Measurements from ENCODE around the gene ZC3H7A. TPM values are rescaled to one million over a fixed set of nuclear protein-coding genes. Genes with fewer than 3 reads are reported as not detected.

Gene ZC3H7A
- total and polyA plus RNA-seq, 2 of the 4 experiments (the other 2 are of a cell fraction), result 22.2 to 53.9 TPM

DNA sequence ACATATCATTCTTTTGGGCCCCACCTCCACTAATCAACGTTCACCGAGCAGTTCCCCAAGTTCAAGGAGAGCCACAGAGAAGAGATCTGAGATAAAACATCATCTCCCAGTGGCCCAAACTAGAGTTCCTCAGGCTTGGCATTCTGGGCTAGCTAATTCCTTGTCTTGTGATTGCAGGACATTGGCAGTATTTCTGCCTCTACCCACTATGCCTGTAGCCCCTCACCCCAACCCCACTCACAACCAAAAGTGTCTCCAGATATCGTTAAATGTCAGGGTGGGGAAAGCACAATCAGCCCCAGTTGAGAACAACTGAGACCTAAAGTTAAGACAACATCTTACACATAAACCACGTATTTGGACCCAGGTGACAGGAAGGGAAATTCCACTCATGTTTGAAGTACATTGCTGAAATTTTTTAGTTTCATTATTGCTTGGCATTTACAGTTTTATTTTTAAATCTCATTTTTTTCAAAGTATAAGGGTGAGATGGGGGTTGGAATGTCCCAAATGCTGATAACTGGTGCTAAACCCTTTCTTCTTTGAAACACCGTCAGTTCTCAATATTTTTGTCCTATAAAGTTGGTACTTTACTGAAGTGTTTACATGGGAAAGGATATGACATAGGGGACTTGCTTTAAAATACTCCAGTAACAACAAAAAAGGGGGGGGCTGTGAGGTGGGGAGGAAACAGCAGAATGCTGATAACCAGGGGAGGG, 13.6 kb downstream of the ZC3H7A start:
- Histone ChIP-seq H3K27me3 (ENCODE audit: control insufficient read depth, insufficient read depth, low read length) (no peaks in the 10 kb centered on the region), H4K20me1 (ENCODE audit: insufficient read depth, low read length) (peaks cover 17% of the 10 kb centered on the region), H4K8ac (ENCODE audit: low read depth in 2 of 2, low read length in 2 of 2) (peak overlapping the region; percentile 30 to 95; a peak in 3 of 4 replicates), H2AFZ (replicated peaks; ENCODE audit: low read length, poor library complexity) (peak overlapping the region; percentile 63), H2AK5ac (ENCODE audit: low read depth, low read length) (peak overlapping the region; percentile 93), H3K9me1 (ENCODE audit: insufficient read depth, low read length) (peaks cover 11% of the 10 kb centered on the region), H3K14ac (replicated peaks; ENCODE audit: low read depth, low read length) (peak overlapping the region; percentile 95), H2AK9ac (replicated peaks; ENCODE audit: low read depth, low read length, poor library complexity) (peak overlapping the region; percentile 94), H2BK120ac (ENCODE audit: low read depth, low read length) (peak overlapping the region; percentile 96), H2BK15ac (ENCODE audit: low read depth, low read length) (peak overlapping the region; percentile 89), H3K23ac (ENCODE audit: low read depth, low read length) (peak overlapping the region; percentile 97), H3K4me3 (ENCODE audit: insufficient read depth, low read depth, low read length) (peak overlapping the region; percentile 28; the same call in 1 of the 2 replicates), H2BK5ac (ENCODE audit: low read depth, low read length, poor library complexity, severe bottlenecking) (peak overlapping the region; percentile 99), H3K27ac (ENCODE audit: insufficient read depth, low read length) (peak overlapping the region; percentile 92), H3K56ac (ENCODE audit: extremely low read depth, insufficient read depth, low read length) (peak overlapping the region; percentile 88), H3K18ac (ENCODE audit: low read depth, low read length) (peak overlapping the region; percentile 97), H3K4ac (ENCODE audit: low read depth, low read length) (peak overlapping the region; percentile 99), H2BK20ac (ENCODE audit: low read depth, low read length) (peak overlapping the region; percentile 91), H3K4me1 (ENCODE audit: control insufficient read depth, insufficient read depth, low read length) (peaks cover 27% of the 10 kb centered on the region), H3K9ac (ENCODE audit: low read depth, low read length) (peak overlapping the region; percentile 56), H4K5ac (ENCODE audit: low read depth, low read length) (peak overlapping the region; percentile 95), H3K4me2 (ENCODE audit: low read depth, low read length) (peak overlapping the region; percentile 84), H3K9me3 (ENCODE audit: control insufficient read depth, insufficient read depth, low read length) (no peaks in the 10 kb centered on the region), H3K79me1 (ENCODE audit: low read depth in 1 of 2, low read length in 2 of 2) (peaks cover 12 to 67% of the 10 kb centered on the region in 2 experiments), H4K91ac (ENCODE audit: insufficient read depth, low read depth, low read length) (peak overlapping the region; percentile 92), H3K36me3 (ENCODE audit: control insufficient read depth, insufficient read depth, low read length) (0 out of 2 replicates have a peak, but pooled peaks cover 1% of the 10 kb centered on the region)
- dilution Hi-C loops (cut with HindIII; ENCODE audit: low sequenced_read_pairs, unreplicated experiment), result no loop called here
- no TSS peak for BruUV-seq (replicated peaks)
- ChIA-PET CTCF (no interaction called here), POLR2A (ENCODE audit: unreplicated experiment) (no interaction called here)
- peak; percentile 43 for ATAC-seq (ENCODE audit: low read depth)
- no CpG with 5 or more reads among the region's 5 CpGs for WGBS, 2 experiments (ENCODE audit: extremely low coverage in 2 of 2, insufficient read length in 1 of 2)
- no peak for TF ChIP-seq RCOR1 (IDR thresholded peaks at IDR 0.05; ENCODE audit: insufficient replicate concordance, low read length)
- TF ChIP-seq NFE2L2 (IDR thresholded peaks at IDR 0.05; ENCODE audit: low read depth, low read length), result no peak
- TF ChIP-seq POLR2A (IDR thresholded peaks at IDR 0.05; ENCODE audit: low read depth, low read length), result no peak
- TF ChIP-seq, protein P1, sequence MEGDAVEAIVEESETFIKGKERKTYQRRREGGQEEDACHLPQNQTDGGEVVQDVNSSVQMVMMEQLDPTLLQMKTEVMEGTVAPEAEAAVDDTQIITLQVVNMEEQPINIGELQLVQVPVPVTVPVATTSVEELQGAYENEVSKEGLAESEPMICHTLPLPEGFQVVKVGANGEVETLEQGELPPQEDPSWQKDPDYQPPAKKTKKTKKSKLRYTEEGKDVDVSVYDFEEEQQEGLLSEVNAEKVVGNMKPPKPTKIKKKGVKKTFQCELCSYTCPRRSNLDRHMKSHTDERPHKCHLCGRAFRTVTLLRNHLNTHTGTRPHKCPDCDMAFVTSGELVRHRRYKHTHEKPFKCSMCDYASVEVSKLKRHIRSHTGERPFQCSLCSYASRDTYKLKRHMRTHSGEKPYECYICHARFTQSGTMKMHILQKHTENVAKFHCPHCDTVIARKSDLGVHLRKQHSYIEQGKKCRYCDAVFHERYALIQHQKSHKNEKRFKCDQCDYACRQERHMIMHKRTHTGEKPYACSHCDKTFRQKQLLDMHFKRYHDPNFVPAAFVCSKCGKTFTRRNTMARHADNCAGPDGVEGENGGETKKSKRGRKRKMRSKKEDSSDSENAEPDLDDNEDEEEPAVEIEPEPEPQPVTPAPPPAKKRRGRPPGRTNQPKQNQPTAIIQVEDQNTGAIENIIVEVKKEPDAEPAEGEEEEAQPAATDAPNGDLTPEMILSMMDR (conservative IDR thresholded peaks at IDR 0.05; ENCODE audit: low read depth, low read length), result no peak
- TF ChIP-seq RAD21 (IDR thresholded peaks at IDR 0.05; ENCODE audit: low read length), result no peak
- TF ChIP-seq MAZ (IDR thresholded peaks at IDR 0.05; ENCODE audit: borderline replicate concordance, low read depth, low read length), result no peak
- no peak for TF ChIP-seq MXI1 (IDR thresholded peaks at IDR 0.05; ENCODE audit: borderline replicate concordance, low read depth, low read length)
- no peak for TF ChIP-seq FOS (IDR thresholded peaks at IDR 0.05; ENCODE audit: low read depth, low read length)
- no peak for TF ChIP-seq RFX5 (IDR thresholded peaks at IDR 0.05; ENCODE audit: low read depth, low read length)
- no peak for TF ChIP-seq SMC3 (IDR thresholded peaks at IDR 0.05; ENCODE audit: low read depth, low read length)
- in situ Hi-C loops (cut with MboI; ENCODE audit: low sequenced_read_pairs), result no loop called here
- intact Hi-C loops (cut with micrococcal nuclease), result no loop called here
- peak; percentile 45 for DNase-seq

Data from IMR-90 (cell line).